GM23338 (cell line): ENCODE measurements around the gene CRTC3. TPM values are rescaled to one million over a fixed set of nuclear protein-coding genes. Genes with fewer than 3 reads are reported as not detected.

ENCODE experiments used
- ATAC-seq: fragments of 200-7000 bp; cut with Tn5 transposase; 3 replicates; pipeline ENCODE4 v1.9.1; 2020
- DNase-seq: peaks from one replicate; pipeline ENCODE4 v3.0.0-alpha.2; 2015; ENCODE audit warnings: low spot score
- H2AFZ ChIP-seq: fragments of 200-600 bp; sonication (generic); 2 replicates; pipeline ENCODE4 v1.8.0; 2016; ENCODE audit warnings: antibody characterized with exemption, mild to moderate bottlenecking, moderate library complexity
- H3F3A ChIP-seq: fragments of 200-600 bp; sonication (generic); replicated peaks from 2 replicates; pipeline ENCODE4 v1.8.0; 2017; ENCODE audit warnings: antibody characterized with exemption, mixed run types, low read depth
- H3K27ac ChIP-seq: fragments of 200-600 bp; sonication (generic); 2 replicates; pipeline ENCODE4 v1.6.1; 2016; ENCODE audit warnings: low read depth
- H3K27me3 ChIP-seq: fragments of 200-600 bp; sonication (generic); 2 replicates; pipeline ENCODE4 v1.8.0; 2016; ENCODE audit warnings: mild to moderate bottlenecking, mixed run types, moderate library complexity; ENCODE audit not compliant: insufficient read depth
- H3K36me3 ChIP-seq: fragments of 200-600 bp; sonication (generic); 2 replicates; pipeline ENCODE4 v1.8.0; 2016; ENCODE audit warnings: mild to moderate bottlenecking; ENCODE audit not compliant: insufficient read depth
- H3K4me1 ChIP-seq: fragments of 200-600 bp; sonication (generic); 2 replicates; pipeline ENCODE4 v1.8.0; 2016; ENCODE audit warnings: mild to moderate bottlenecking, moderate library complexity; ENCODE audit not compliant: insufficient read depth
- H3K4me2 ChIP-seq: fragments of 200-600 bp; sonication (generic); 2 replicates; pipeline ENCODE4 v1.7.1; 2017; ENCODE audit warnings: mixed run types
- H3K4me3 ChIP-seq: fragments of 200-600 bp; sonication (generic); 2 replicates; pipeline ENCODE4 v1.6.1; 2016; ENCODE audit warnings: mixed run types
- H3K79me2 ChIP-seq: fragments of 200-600 bp; sonication (generic); replicated peaks from 2 replicates; pipeline ENCODE4 v1.8.0; 2017; ENCODE audit warnings: mild to moderate bottlenecking; ENCODE audit not compliant: insufficient read depth
- H3K9me2 ChIP-seq: fragments of 200-600 bp; sonication (generic); 2 replicates; pipeline ENCODE4 v1.8.0; 2017; ENCODE audit not compliant: insufficient read depth
- H4K20me1 ChIP-seq: fragments of 200-600 bp; sonication (generic); replicated peaks from 2 replicates; pipeline ENCODE4 v1.8.0; 2017; ENCODE audit warnings: mild to moderate bottlenecking; ENCODE audit not compliant: insufficient read depth
- H3K27ac Mint-ChIP-seq: 2 replicates; pipeline ENCODE4 v1.8.0; 2020; ENCODE audit warnings: inconsistent platforms, mild to moderate bottlenecking, moderate library complexity, mixed read lengths
- H3K27me3 Mint-ChIP-seq: 3 replicates; pipeline ENCODE4 v1.8.0; 2022; ENCODE audit warnings: low read depth, mild to moderate bottlenecking, moderate library complexity, mixed read lengths, inconsistent platforms; ENCODE audit not compliant: insufficient read depth, poor library complexity
- H3K36me3 Mint-ChIP-seq: 3 replicates; pipeline ENCODE4 v1.8.0; 2021; ENCODE audit warnings: low read depth, mild to moderate bottlenecking, inconsistent platforms, moderate library complexity, mixed read lengths
- H3K4me1 Mint-ChIP-seq: 3 replicates; pipeline ENCODE4 v1.8.0; 2020; ENCODE audit warnings: mild to moderate bottlenecking, inconsistent platforms, mixed read lengths
- H3K4me3 Mint-ChIP-seq: 3 replicates; pipeline ENCODE4 v1.8.0; 2021; ENCODE audit warnings: moderate library complexity, mild to moderate bottlenecking, inconsistent platforms, mixed read lengths
- H3K9me3 Mint-ChIP-seq: 3 replicates; pipeline ENCODE4 v1.8.0; 2020; ENCODE audit warnings: moderate library complexity, mild to moderate bottlenecking, inconsistent platforms, mixed read lengths
- CREB1 ChIP-seq: fragments of 250-450 bp; sonication (Bioruptor Pico); IDR thresholded peaks from 2 replicates; pipeline ENCODE4 v1.5.0; 2020; ENCODE audit warnings: low read depth, mild to moderate bottlenecking, moderate library complexity
- ETS1 ChIP-seq: IDR thresholded peaks from 2 replicates; pipeline ENCODE4 v1.6.1; 2016; ENCODE audit warnings: antibody characterized with exemption
- EZH2 ChIP-seq: fragments of 200-600 bp; sonication (generic); IDR thresholded peaks from one replicate; pipeline ENCODE4 v1.8.0; 2017; ENCODE audit warnings: antibody characterized with exemption, mild to moderate bottlenecking, low read depth; ENCODE audit not compliant: unreplicated experiment
- EZH2phosphoT487 ChIP-seq: fragments of 200-600 bp; sonication (generic); IDR thresholded peaks from one replicate; pipeline ENCODE4 v1.8.1; 2018; ENCODE audit warnings: antibody characterized with exemption; ENCODE audit not compliant: unreplicated experiment
- JUNB ChIP-seq: IDR thresholded peaks from one replicate; pipeline ENCODE4 v1.6.1; 2016; ENCODE audit warnings: antibody characterized with exemption; ENCODE audit not compliant: unreplicated experiment
- NANOG ChIP-seq: IDR thresholded peaks from 2 replicates; pipeline ENCODE4 v1.6.1; 2016; ENCODE audit warnings: antibody characterized with exemption, borderline replicate concordance
- POLR2AphosphoS5 ChIP-seq: IDR thresholded peaks from 2 replicates; pipeline ENCODE4 v1.6.1; 2016; ENCODE audit warnings: antibody characterized with exemption, low read depth
- STAT1 ChIP-seq: IDR thresholded peaks from one replicate; pipeline ENCODE4 v1.6.1; 2016; ENCODE audit warnings: antibody characterized with exemption; ENCODE audit not compliant: unreplicated experiment
- ZNF114 ChIP-seq: fragments of 250-450 bp; sonication (Bioruptor Pico); IDR thresholded peaks from 2 replicates; pipeline ENCODE4 v1.5.0; 2020; ENCODE audit warnings: mild to moderate bottlenecking, moderate library complexity
- ZNF331 ChIP-seq: fragments of 250-450 bp; sonication (Bioruptor Pico); IDR thresholded peaks from 2 replicates; pipeline ENCODE4 v1.5.0; 2020; ENCODE audit warnings: low read depth, mild to moderate bottlenecking, moderate library complexity
- polyA plus RNA-seq: library from polyadenylated mRNA; unstranded; fragments of >200 nt; fragmentation: Nextera tagmentation; extraction: Ambion mirVana; gene quantifications from 2 replicates; pipeline ENCODE4 v1.2.1, GENCODE V29; 2016
- total RNA-seq: library from RNA; depleted of rRNA; stranded (reverse); fragments of >200 nt; shearing (Covaris generic); gene quantifications from 2 replicates; pipeline ENCODE4 v1.2.3, GENCODE V29; 2014
- TF ChIP-seq, protein P1 (sequence below): IDR thresholded peaks from one replicate; pipeline ENCODE4 v1.6.1; 2018; ENCODE audit warnings: antibody characterized with exemption; ENCODE audit not compliant: unreplicated experiment
- TF ChIP-seq, protein P2 (sequence below): fragments of 250-450 bp; sonication (Bioruptor Pico); IDR thresholded peaks from 2 replicates; pipeline ENCODE4 v1.5.0; 2020; ENCODE audit warnings: mild to moderate bottlenecking, moderate library complexity
- TF ChIP-seq, protein P3 (sequence below), 2 experiments: fragments of 200-600 bp in 1 of 2; sonication (generic) in 1 of 2; conservative IDR thresholded peaks; 2 replicates each; pipeline versions ENCODE4 v1.5.1 to v1.6.1; 2016 to 2017; ENCODE audit warnings: antibody characterized with exemption in 2 of 2, low read depth in 2 of 2, mild to moderate bottlenecking in 2 of 2, moderate library complexity in 1 of 2

CRTC3 gene
- total and polyA plus RNA-seq, 2 experiments from 2014 or later, result 2.8 to 3.8 TPM

- Mint-ChIP-seq H3K4me3 (no peak overlapping the region), H3K36me3 (no peaks in the 10 kb centered on the region), H3K27ac (no peak overlapping the region), H3K9me3 (no peaks in the 10 kb centered on the region), H3K27me3 (peaks cover 7% of the 10 kb centered on the region), H3K4me1 (peaks cover 5% of the 10 kb centered on the region)
- DNase-seq (no peak), ATAC-seq (no peak)
- TF ChIP-seq EZH2 (no peak), NANOG (no peak), EZH2phosphoT487 (no peak), CREB1 (CRISPR knock-in tag) (no peak), ZNF331 (CRISPR knock-in tag) (no peak), STAT1 (no peak), ETS1 (no peak), POLR2AphosphoS5 (no peak), JUNB (no peak), ZNF114 (CRISPR knock-in tag) (no peak)
- TF ChIP-seq, protein P1, sequence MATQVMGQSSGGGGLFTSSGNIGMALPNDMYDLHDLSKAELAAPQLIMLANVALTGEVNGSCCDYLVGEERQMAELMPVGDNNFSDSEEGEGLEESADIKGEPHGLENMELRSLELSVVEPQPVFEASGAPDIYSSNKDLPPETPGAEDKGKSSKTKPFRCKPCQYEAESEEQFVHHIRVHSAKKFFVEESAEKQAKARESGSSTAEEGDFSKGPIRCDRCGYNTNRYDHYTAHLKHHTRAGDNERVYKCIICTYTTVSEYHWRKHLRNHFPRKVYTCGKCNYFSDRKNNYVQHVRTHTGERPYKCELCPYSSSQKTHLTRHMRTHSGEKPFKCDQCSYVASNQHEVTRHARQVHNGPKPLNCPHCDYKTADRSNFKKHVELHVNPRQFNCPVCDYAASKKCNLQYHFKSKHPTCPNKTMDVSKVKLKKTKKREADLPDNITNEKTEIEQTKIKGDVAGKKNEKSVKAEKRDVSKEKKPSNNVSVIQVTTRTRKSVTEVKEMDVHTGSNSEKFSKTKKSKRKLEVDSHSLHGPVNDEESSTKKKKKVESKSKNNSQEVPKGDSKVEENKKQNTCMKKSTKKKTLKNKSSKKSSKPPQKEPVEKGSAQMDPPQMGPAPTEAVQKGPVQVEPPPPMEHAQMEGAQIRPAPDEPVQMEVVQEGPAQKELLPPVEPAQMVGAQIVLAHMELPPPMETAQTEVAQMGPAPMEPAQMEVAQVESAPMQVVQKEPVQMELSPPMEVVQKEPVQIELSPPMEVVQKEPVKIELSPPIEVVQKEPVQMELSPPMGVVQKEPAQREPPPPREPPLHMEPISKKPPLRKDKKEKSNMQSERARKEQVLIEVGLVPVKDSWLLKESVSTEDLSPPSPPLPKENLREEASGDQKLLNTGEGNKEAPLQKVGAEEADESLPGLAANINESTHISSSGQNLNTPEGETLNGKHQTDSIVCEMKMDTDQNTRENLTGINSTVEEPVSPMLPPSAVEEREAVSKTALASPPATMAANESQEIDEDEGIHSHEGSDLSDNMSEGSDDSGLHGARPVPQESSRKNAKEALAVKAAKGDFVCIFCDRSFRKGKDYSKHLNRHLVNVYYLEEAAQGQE, result no peak
- TF ChIP-seq, protein P2, sequence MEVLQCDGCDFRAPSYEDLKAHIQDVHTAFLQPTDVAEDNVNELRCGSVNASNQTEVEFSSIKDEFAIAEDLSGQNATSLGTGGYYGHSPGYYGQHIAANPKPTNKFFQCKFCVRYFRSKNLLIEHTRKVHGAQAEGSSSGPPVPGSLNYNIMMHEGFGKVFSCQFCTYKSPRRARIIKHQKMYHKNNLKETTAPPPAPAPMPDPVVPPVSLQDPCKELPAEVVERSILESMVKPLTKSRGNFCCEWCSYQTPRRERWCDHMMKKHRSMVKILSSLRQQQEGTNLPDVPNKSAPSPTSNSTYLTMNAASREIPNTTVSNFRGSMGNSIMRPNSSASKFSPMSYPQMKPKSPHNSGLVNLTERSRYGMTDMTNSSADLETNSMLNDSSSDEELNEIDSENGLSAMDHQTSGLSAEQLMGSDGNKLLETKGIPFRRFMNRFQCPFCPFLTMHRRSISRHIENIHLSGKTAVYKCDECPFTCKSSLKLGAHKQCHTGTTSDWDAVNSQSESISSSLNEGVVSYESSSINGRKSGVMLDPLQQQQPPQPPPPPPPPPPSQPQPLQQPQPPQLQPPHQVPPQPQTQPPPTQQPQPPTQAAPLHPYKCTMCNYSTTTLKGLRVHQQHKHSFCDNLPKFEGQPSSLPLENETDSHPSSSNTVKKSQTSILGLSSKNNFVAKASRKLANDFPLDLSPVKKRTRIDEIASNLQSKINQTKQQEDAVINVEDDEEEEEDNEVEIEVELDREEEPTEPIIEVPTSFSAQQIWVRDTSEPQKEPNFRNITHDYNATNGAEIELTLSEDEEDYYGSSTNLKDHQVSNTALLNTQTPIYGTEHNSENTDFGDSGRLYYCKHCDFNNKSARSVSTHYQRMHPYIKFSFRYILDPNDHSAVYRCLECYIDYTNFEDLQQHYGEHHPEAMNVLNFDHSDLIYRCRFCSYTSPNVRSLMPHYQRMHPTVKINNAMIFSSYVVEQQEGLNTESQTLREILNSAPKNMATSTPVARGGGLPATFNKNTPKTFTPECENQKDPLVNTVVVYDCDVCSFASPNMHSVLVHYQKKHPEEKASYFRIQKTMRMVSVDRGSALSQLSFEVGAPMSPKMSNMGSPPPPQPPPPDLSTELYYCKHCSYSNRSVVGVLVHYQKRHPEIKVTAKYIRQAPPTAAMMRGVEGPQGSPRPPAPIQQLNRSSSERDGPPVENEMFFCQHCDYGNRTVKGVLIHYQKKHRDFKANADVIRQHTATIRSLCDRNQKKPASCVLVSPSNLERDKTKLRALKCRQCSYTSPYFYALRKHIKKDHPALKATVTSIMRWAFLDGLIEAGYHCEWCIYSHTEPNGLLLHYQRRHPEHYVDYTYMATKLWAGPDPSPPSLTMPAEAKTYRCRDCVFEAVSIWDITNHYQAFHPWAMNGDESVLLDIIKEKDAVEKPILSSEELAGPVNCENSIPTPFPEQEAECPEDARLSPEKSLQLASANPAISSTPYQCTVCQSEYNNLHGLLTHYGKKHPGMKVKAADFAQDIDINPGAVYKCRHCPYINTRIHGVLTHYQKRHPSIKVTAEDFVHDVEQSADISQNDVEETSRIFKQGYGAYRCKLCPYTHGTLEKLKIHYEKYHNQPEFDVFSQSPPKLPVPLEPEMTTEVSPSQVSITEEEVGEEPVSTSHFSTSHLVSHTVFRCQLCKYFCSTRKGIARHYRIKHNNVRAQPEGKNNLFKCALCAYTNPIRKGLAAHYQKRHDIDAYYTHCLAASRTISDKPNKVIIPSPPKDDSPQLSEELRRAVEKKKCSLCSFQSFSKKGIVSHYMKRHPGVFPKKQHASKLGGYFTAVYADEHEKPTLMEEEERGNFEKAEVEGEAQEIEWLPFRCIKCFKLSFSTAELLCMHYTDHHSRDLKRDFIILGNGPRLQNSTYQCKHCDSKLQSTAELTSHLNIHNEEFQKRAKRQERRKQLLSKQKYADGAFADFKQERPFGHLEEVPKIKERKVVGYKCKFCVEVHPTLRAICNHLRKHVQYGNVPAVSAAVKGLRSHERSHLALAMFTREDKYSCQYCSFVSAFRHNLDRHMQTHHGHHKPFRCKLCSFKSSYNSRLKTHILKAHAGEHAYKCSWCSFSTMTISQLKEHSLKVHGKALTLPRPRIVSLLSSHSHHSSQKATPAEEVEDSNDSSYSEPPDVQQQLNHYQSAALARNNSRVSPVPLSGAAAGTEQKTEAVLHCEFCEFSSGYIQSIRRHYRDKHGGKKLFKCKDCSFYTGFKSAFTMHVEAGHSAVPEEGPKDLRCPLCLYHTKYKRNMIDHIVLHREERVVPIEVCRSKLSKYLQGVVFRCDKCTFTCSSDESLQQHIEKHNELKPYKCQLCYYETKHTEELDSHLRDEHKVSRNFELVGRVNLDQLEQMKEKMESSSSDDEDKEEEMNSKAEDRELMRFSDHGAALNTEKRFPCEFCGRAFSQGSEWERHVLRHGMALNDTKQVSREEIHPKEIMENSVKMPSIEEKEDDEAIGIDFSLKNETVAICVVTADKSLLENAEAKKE (CRISPR knock-in tag), result no peak
- TF ChIP-seq, protein P3, sequence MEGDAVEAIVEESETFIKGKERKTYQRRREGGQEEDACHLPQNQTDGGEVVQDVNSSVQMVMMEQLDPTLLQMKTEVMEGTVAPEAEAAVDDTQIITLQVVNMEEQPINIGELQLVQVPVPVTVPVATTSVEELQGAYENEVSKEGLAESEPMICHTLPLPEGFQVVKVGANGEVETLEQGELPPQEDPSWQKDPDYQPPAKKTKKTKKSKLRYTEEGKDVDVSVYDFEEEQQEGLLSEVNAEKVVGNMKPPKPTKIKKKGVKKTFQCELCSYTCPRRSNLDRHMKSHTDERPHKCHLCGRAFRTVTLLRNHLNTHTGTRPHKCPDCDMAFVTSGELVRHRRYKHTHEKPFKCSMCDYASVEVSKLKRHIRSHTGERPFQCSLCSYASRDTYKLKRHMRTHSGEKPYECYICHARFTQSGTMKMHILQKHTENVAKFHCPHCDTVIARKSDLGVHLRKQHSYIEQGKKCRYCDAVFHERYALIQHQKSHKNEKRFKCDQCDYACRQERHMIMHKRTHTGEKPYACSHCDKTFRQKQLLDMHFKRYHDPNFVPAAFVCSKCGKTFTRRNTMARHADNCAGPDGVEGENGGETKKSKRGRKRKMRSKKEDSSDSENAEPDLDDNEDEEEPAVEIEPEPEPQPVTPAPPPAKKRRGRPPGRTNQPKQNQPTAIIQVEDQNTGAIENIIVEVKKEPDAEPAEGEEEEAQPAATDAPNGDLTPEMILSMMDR (conservative IDR thresholded peaks at IDR 0.05; ENCODE audit: low read depth in 2 of 2), result no peak
- no peak overlapping the region for H3K4me3 ChIP-seq
- H4K20me1 ChIP-seq, result no peaks in the 10 kb centered on the region
- H3F3A ChIP-seq, result no peaks in the 10 kb centered on the region
- H3K4me1 ChIP-seq, result no peaks in the 10 kb centered on the region
- no peaks in the 10 kb centered on the region for H3K27me3 ChIP-seq
- H3K36me3 ChIP-seq, result no peaks in the 10 kb centered on the region
- no peaks in the 10 kb centered on the region for H3K9me2 ChIP-seq
- H3K4me2 ChIP-seq, result no peak overlapping the region
- H2AFZ ChIP-seq, result no peak overlapping the region
- no peaks in the 10 kb centered on the region for H3K79me2 ChIP-seq
- H3K27ac ChIP-seq, result no peak overlapping the region
Measured at GRCh38 chr15:90681056-90681455, 151.3 kb downstream of the CRTC3 start.
